GM23338 (cell line): ENCODE measurements around the gene TRIM37. TPM values are rescaled to one million over a fixed set of nuclear protein-coding genes. Genes with fewer than 3 reads are reported as not detected.
A peak's percentile ranks its signal among the peaks of the same experiment; 100 is the strongest.

ENCODE experiments used
- ATAC-seq: fragments of 200-7000 bp; cut with Tn5 transposase; 3 replicates; pipeline ENCODE4 v1.9.1; 2020
- DNase-seq: peaks from one replicate; pipeline ENCODE4 v3.0.0-alpha.2; 2015; ENCODE audit warnings: low spot score
- H2AFZ ChIP-seq: fragments of 200-600 bp; sonication (generic); 2 replicates; pipeline ENCODE4 v1.8.0; 2016; ENCODE audit warnings: antibody characterized with exemption, mild to moderate bottlenecking, moderate library complexity
- H3F3A ChIP-seq: fragments of 200-600 bp; sonication (generic); replicated peaks from 2 replicates; pipeline ENCODE4 v1.8.0; 2017; ENCODE audit warnings: antibody characterized with exemption, mixed run types, low read depth
- H3K27ac ChIP-seq: fragments of 200-600 bp; sonication (generic); 2 replicates; pipeline ENCODE4 v1.6.1; 2016; ENCODE audit warnings: low read depth
- H3K27me3 ChIP-seq: fragments of 200-600 bp; sonication (generic); 2 replicates; pipeline ENCODE4 v1.8.0; 2016; ENCODE audit warnings: mild to moderate bottlenecking, mixed run types, moderate library complexity; ENCODE audit not compliant: insufficient read depth
- H3K36me3 ChIP-seq: fragments of 200-600 bp; sonication (generic); 2 replicates; pipeline ENCODE4 v1.8.0; 2016; ENCODE audit warnings: mild to moderate bottlenecking; ENCODE audit not compliant: insufficient read depth
- H3K4me1 ChIP-seq: fragments of 200-600 bp; sonication (generic); 2 replicates; pipeline ENCODE4 v1.8.0; 2016; ENCODE audit warnings: mild to moderate bottlenecking, moderate library complexity; ENCODE audit not compliant: insufficient read depth
- H3K4me2 ChIP-seq: fragments of 200-600 bp; sonication (generic); 2 replicates; pipeline ENCODE4 v1.7.1; 2017; ENCODE audit warnings: mixed run types
- H3K4me3 ChIP-seq: fragments of 200-600 bp; sonication (generic); 2 replicates; pipeline ENCODE4 v1.6.1; 2016; ENCODE audit warnings: mixed run types
- H3K79me2 ChIP-seq: fragments of 200-600 bp; sonication (generic); replicated peaks from 2 replicates; pipeline ENCODE4 v1.8.0; 2017; ENCODE audit warnings: mild to moderate bottlenecking; ENCODE audit not compliant: insufficient read depth
- H3K9me2 ChIP-seq: fragments of 200-600 bp; sonication (generic); 2 replicates; pipeline ENCODE4 v1.8.0; 2017; ENCODE audit not compliant: insufficient read depth
- H4K20me1 ChIP-seq: fragments of 200-600 bp; sonication (generic); replicated peaks from 2 replicates; pipeline ENCODE4 v1.8.0; 2017; ENCODE audit warnings: mild to moderate bottlenecking; ENCODE audit not compliant: insufficient read depth
- H3K27ac Mint-ChIP-seq: 2 replicates; pipeline ENCODE4 v1.8.0; 2020; ENCODE audit warnings: inconsistent platforms, mild to moderate bottlenecking, moderate library complexity, mixed read lengths
- H3K27me3 Mint-ChIP-seq: 3 replicates; pipeline ENCODE4 v1.8.0; 2022; ENCODE audit warnings: low read depth, mild to moderate bottlenecking, moderate library complexity, mixed read lengths, inconsistent platforms; ENCODE audit not compliant: insufficient read depth, poor library complexity
- H3K36me3 Mint-ChIP-seq: 3 replicates; pipeline ENCODE4 v1.8.0; 2021; ENCODE audit warnings: low read depth, mild to moderate bottlenecking, inconsistent platforms, moderate library complexity, mixed read lengths
- H3K4me1 Mint-ChIP-seq: 3 replicates; pipeline ENCODE4 v1.8.0; 2020; ENCODE audit warnings: mild to moderate bottlenecking, inconsistent platforms, mixed read lengths
- H3K4me3 Mint-ChIP-seq: 3 replicates; pipeline ENCODE4 v1.8.0; 2021; ENCODE audit warnings: moderate library complexity, mild to moderate bottlenecking, inconsistent platforms, mixed read lengths
- H3K9me3 Mint-ChIP-seq: 3 replicates; pipeline ENCODE4 v1.8.0; 2020; ENCODE audit warnings: moderate library complexity, mild to moderate bottlenecking, inconsistent platforms, mixed read lengths
- CREB1 ChIP-seq: fragments of 250-450 bp; sonication (Bioruptor Pico); IDR thresholded peaks from 2 replicates; pipeline ENCODE4 v1.5.0; 2020; ENCODE audit warnings: low read depth, mild to moderate bottlenecking, moderate library complexity
- EZH2 ChIP-seq: fragments of 200-600 bp; sonication (generic); IDR thresholded peaks from one replicate; pipeline ENCODE4 v1.8.0; 2017; ENCODE audit warnings: antibody characterized with exemption, mild to moderate bottlenecking, low read depth; ENCODE audit not compliant: unreplicated experiment
- EZH2phosphoT487 ChIP-seq: fragments of 200-600 bp; sonication (generic); IDR thresholded peaks from one replicate; pipeline ENCODE4 v1.8.1; 2018; ENCODE audit warnings: antibody characterized with exemption; ENCODE audit not compliant: unreplicated experiment
- NANOG ChIP-seq: IDR thresholded peaks from 2 replicates; pipeline ENCODE4 v1.6.1; 2016; ENCODE audit warnings: antibody characterized with exemption, borderline replicate concordance
- STAT1 ChIP-seq: IDR thresholded peaks from one replicate; pipeline ENCODE4 v1.6.1; 2016; ENCODE audit warnings: antibody characterized with exemption; ENCODE audit not compliant: unreplicated experiment
- ZNF114 ChIP-seq: fragments of 250-450 bp; sonication (Bioruptor Pico); IDR thresholded peaks from 2 replicates; pipeline ENCODE4 v1.5.0; 2020; ENCODE audit warnings: mild to moderate bottlenecking, moderate library complexity
- ZNF462 ChIP-seq: fragments of 250-450 bp; sonication (Bioruptor Pico); IDR thresholded peaks from 2 replicates; pipeline ENCODE4 v1.5.0; 2020; ENCODE audit warnings: mild to moderate bottlenecking, moderate library complexity
- microRNA counts: library from miRNA; unstranded; fragments of <30 nt; microRNA quantifications from one replicate; lab custom pipeline; 2017
- microRNA-seq: library from miRNA; unstranded; fragments of <30 nt; microRNA quantifications from one replicate; pipeline ENCODE4, GENCODE V29; 2017
- polyA plus RNA-seq: library from polyadenylated mRNA; unstranded; fragments of >200 nt; fragmentation: Nextera tagmentation; extraction: Ambion mirVana; gene quantifications from 2 replicates; pipeline ENCODE4 v1.2.1, GENCODE V29; 2016
- small RNA-seq: library from RNA; depleted of rRNA; stranded (forward); fragments of <200 nt; gene quantifications from one replicate; pipeline ENCODE3, GENCODE V24; 2014; ENCODE audit warnings: low replicate concordance
- total RNA-seq: library from RNA; depleted of rRNA; stranded (reverse); fragments of >200 nt; shearing (Covaris generic); gene quantifications from 2 replicates; pipeline ENCODE4 v1.2.3, GENCODE V29; 2014; rRNA removed

The TRIM37 gene
- total and polyA plus RNA-seq, 2 experiments from 2014 or later: 61.1 to 71.2 TPM

GRCh38 chr17:58936295-58936694 is 170.4 kb downstream of the TRIM37 start (continued):
- TF ChIP-seq ZNF462 (CRISPR knock-in tag) (no peak), STAT1 (no peak)

GRCh38 chr17:58932956-58933355 is 173.7 kb downstream of the TRIM37 start:
- DNase-seq: no peak
- H3K4me3 Mint-ChIP-seq: no peak overlapping the region
- H3K27me3 ChIP-seq: no peaks in the 10 kb centered on the region
- no peaks in the 10 kb centered on the region for H3K79me2 ChIP-seq
- no peaks in the 10 kb centered on the region for H3K4me1 Mint-ChIP-seq
- H3K36me3 ChIP-seq: no peaks in the 10 kb centered on the region
- ATAC-seq: no peak
- H3K27me3 Mint-ChIP-seq: no peaks in the 10 kb centered on the region
- H3K9me2 ChIP-seq: no peaks in the 10 kb centered on the region
- no peaks in the 10 kb centered on the region for H3K4me1 ChIP-seq
- no peaks in the 10 kb centered on the region for H4K20me1 ChIP-seq
- no peak overlapping the region for H2AFZ ChIP-seq
- H3F3A ChIP-seq: no peaks in the 10 kb centered on the region
- H3K27ac Mint-ChIP-seq: no peak overlapping the region
- no peaks in the 10 kb centered on the region for H3K36me3 Mint-ChIP-seq
- H3K4me3 ChIP-seq: no peak overlapping the region
- no peak overlapping the region for H3K4me2 ChIP-seq
- no peaks in the 10 kb centered on the region for H3K9me3 Mint-ChIP-seq
- TF ChIP-seq CREB1 (CRISPR knock-in tag) (no peak), EZH2phosphoT487 (no peak), EZH2 (no peak), ZNF114 (CRISPR knock-in tag) (no peak), NANOG (no peak)
- H3K27ac ChIP-seq: no peak overlapping the region

MicroRNA genes within 50 kb of the gene (microRNA counts, 767-probe panel; counts per million panel counts)
- microRNA hsa-miR-301a-3p (lab: Ali Mortazavi, UCI) (7,615 counts per million, percentile 44 among the panel's probes with 10 or more counts), microRNA hsa-miR-454-3p (lab: Ali Mortazavi, UCI) (not detected)

Small RNA genes lying within 50 kb of the gene (microRNA-seq; reads per million reads assigned to microRNA genes)
- 58.2 reads per million, percentile 58 among the genes with 10 or more reads in this experiment for gene MIR301A
- 454 reads per million, percentile 84 among the genes with 10 or more reads in this experiment for gene MIR454

Small RNA genes lying within 50 kb of the gene (small RNA-seq; reads per million reads assigned to genes)
- 30.5 reads per million, percentile 98 among the genes with 10 or more reads in this experiment for gene MIR301A
- gene MIR454: 9.0 reads per million, percentile 96 among the genes with 10 or more reads in this experiment
- not detected for gene RN7SL716P
- gene RNU2-58P: 0.75 reads per million, percentile 51 among the genes with 10 or more reads in this experiment

Other genes with a start within 250 kb of the TRIM37 start
- 50.5 and 53.8 TPM in 2 replicates for gene SKA2, start 48.3 kb upstream of the TRIM37 start, total RNA-seq
- gene SKA2, start 48.3 kb upstream of the TRIM37 start, polyA plus RNA-seq: 125 and 140 TPM in 2 replicates
- 40.0 and 42.7 TPM in 2 replicates for gene PRR11, start 48.9 kb upstream of the TRIM37 start, total RNA-seq
- 50.0 and 55.9 TPM in 2 replicates for gene PRR11, start 48.9 kb upstream of the TRIM37 start, polyA plus RNA-seq
- 16.1 and 17.1 TPM in 2 replicates for gene SMG8, start 103.2 kb upstream of the TRIM37 start, total RNA-seq
- 3.9 and 6.7 TPM in 2 replicates for gene SMG8, start 103.2 kb upstream of the TRIM37 start, polyA plus RNA-seq
- 6.8 and 8.1 TPM in 2 replicates for gene GDPD1, start 113.6 kb upstream of the TRIM37 start, total RNA-seq
- 5.8 and 7.8 TPM in 2 replicates for gene GDPD1, start 113.6 kb upstream of the TRIM37 start, polyA plus RNA-seq
- 4.1 and 4.6 TPM in 2 replicates for gene YPEL2, start 224.8 kb upstream of the TRIM37 start, total RNA-seq
- gene YPEL2, start 224.8 kb upstream of the TRIM37 start, polyA plus RNA-seq: 2.1 and 5.2 TPM in 2 replicates